Vagina (tissue), 2 donors: Measurements from ENCODE around the gene TMEM120A.

Experiments
- POLR2A ChIP-seq, 2 donors: fragments of 450-650 bp; IDR thresholded peaks; one replicate each; pipeline ENCODE4 v1.6.1; 2017; ENCODE audit warnings: antibody characterized with exemption in 2 of 2, mild to moderate bottlenecking in 2 of 2, moderate library complexity in 2 of 2
- TF ChIP-seq, protein P1 (sequence below), 3 experiments: fragments of 450-650 bp in 2 of 3; fragments of 200-600 bp in 1 of 3; sonication (generic) in 1 of 3; IDR thresholded peaks; one replicate each; pipeline ENCODE4 v1.5.1; 2017 to 2019; ENCODE audit warnings: antibody characterized with exemption in 3 of 3, mild to moderate bottlenecking in 2 of 3, moderate library complexity in 2 of 3

DNA sequence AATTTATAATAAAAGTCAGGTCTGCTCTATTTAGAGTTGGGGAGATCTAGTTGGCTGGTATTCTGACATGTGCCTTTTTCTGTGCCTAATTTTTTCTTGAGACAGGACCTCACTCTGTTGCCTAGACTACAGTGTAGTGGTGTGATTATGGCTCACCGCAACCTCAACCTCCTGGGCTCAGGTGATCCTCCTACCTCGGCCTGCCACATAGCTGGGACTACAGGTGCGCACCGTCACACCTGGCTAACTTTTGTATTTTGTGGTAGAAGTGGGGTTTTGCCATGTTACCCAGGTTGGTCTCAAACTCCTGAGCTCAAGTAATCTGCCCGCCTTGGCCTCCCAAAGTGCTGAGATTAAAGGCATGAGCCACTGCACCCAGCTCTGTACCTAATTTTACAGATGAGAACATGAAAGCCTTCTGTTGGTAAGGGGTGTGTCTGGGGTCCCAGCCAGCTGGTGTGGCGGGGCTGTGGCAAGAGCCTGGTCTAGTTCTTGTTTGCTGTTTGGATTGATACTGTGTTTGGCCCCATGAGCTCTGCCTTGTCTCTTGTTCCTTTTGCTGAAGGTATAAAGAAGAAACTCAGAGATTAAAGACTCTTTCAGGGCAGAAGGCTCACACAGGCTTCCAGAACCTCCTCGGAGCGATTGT lies 48.1 kb downstream of the TMEM120A start:
- no peak for TF ChIP-seq POLR2A (IDR thresholded peaks at IDR 0.05)
- TF ChIP-seq, protein P1, sequence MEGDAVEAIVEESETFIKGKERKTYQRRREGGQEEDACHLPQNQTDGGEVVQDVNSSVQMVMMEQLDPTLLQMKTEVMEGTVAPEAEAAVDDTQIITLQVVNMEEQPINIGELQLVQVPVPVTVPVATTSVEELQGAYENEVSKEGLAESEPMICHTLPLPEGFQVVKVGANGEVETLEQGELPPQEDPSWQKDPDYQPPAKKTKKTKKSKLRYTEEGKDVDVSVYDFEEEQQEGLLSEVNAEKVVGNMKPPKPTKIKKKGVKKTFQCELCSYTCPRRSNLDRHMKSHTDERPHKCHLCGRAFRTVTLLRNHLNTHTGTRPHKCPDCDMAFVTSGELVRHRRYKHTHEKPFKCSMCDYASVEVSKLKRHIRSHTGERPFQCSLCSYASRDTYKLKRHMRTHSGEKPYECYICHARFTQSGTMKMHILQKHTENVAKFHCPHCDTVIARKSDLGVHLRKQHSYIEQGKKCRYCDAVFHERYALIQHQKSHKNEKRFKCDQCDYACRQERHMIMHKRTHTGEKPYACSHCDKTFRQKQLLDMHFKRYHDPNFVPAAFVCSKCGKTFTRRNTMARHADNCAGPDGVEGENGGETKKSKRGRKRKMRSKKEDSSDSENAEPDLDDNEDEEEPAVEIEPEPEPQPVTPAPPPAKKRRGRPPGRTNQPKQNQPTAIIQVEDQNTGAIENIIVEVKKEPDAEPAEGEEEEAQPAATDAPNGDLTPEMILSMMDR (IDR thresholded peaks at IDR 0.05): no peak
